K562 (cell line): Measurements from ENCODE around the gene DDR1. TPM values are rescaled to one million over a fixed set of nuclear protein-coding genes. Genes with fewer than 3 reads are reported as not detected.

ENCODE experiments used
- DIDO1 ChIP-seq: fragments of 450-650 bp; IDR thresholded peaks from 2 replicates; pipeline ENCODE4 v1.6.1; 2016; ENCODE audit warnings: low read depth, missing biosample characterization, missing genetic modification characterization
- HDAC8 ChIP-seq: fragments of 450-650 bp; IDR thresholded peaks from 2 replicates; pipeline ENCODE4 v1.6.1; 2016; ENCODE audit warnings: mild to moderate bottlenecking, missing genetic modification characterization, moderate library complexity, missing compliant biosample characterization
- HMGN3 ChIP-seq: IDR thresholded peaks from 2 replicates; pipeline ENCODE4 v1.6.1; 2011; ENCODE audit warnings: borderline replicate concordance, low read depth, mild to moderate bottlenecking, mixed read lengths, low read length; ENCODE audit not compliant: insufficient read length; ENCODE audit errors: extremely low read depth
- KAT2B ChIP-seq: IDR thresholded peaks from one replicate; pipeline ENCODE4 v1.6.1; 2012; ENCODE audit warnings: low read depth, mild to moderate bottlenecking, control low read depth, inconsistent platforms, low read length, moderate library complexity
- MBD2 ChIP-seq: sonication (generic); IDR thresholded peaks from 2 replicates; pipeline ENCODE4 v1.6.1; 2016; ENCODE audit warnings: low read depth, borderline replicate concordance
- NEUROD1 ChIP-seq: fragments of 150-350 bp; IDR thresholded peaks from 2 replicates; pipeline ENCODE4 v1.6.1; 2014; ENCODE audit warnings: borderline replicate concordance, low read length, low read depth; ENCODE audit not compliant: partially characterized antibody
- NR4A1 ChIP-seq, 2 experiments: fragments of 250-450 bp in 1 of 2; fragments of 450-650 bp in 1 of 2; sonication (Bioruptor Pico) in 1 of 2; IDR thresholded peaks; 2 replicates each; pipeline versions ENCODE4 v1.4.0 to v1.6.1; 2016 to 2020; ENCODE audit warnings: mild to moderate bottlenecking in 2 of 2, missing compliant biosample characterization in 1 of 2, missing genetic modification characterization in 1 of 2, moderate library complexity in 1 of 2
- PPARD ChIP-seq: fragments of 250-450 bp; sonication (Bioruptor Pico); IDR thresholded peaks from 2 replicates; pipeline ENCODE4 v1.8.0; 2022; ENCODE audit warnings: inconsistent platforms, mild to moderate bottlenecking, moderate library complexity
- SMAD3 ChIP-seq: fragments of 450-650 bp; formaldehyde crosslinking; conservative IDR thresholded peaks from 2 replicates; pipeline ENCODE4 v1.4.0; 2020; ENCODE audit warnings: mild to moderate bottlenecking
- ZNF316 ChIP-seq: fragments of 450-650 bp; IDR thresholded peaks from 2 replicates; pipeline ENCODE4 v1.6.1; 2016
- ZNF696 ChIP-seq: fragments of 250-450 bp; sonication (Bioruptor Pico); conservative IDR thresholded peaks from 2 replicates; pipeline ENCODE4 v1.4.0; 2020; ENCODE audit warnings: mild to moderate bottlenecking, moderate library complexity
- polyA plus RNA-seq, 8 experiments: library from polyadenylated mRNA; depleted of rRNA in 4 of 8; stranded (reverse) in 5 of 8; unstranded in 3 of 8; fragments of >200 nt; fragmentation: Nextera tagmentation in 2 of 8; fragmentation: Illumina TruSeq in 1 of 8; extraction: Ambion mirVana in 2 of 8; extraction: Trizol in 1 of 8; gene quantifications; 2 replicates each; pipeline versions ENCODE4 v1.2.1 to v1.2.3, GENCODE V29; 2011 to 2014; ENCODE audit warnings: inconsistent platforms in 1 of 8, missing spikeins in 1 of 8
- total RNA-seq, 7 experiments: library from RNA; depleted of rRNA in 6 of 7; stranded (reverse); fragments of >200 nt in 6 of 7; fragmentation: Illumina TruSeq in 2 of 7; extraction: Trizol in 2 of 7; gene quantifications; 2 replicates each; pipeline versions ENCODE4 v1.2.1 to v1.2.3, GENCODE V29; 2011 to 2021; ENCODE audit warnings: low replicate concordance in 1 of 7
- TF ChIP-seq, protein P1 (sequence below), 2 experiments: fragments of 200-800 bp in 1 of 2; sonication (Bioruptor generic) in 1 of 2; sonication (generic) in 1 of 2; formaldehyde crosslinking in 1 of 2; IDR thresholded peaks in 1 of 2; conservative IDR thresholded peaks in 1 of 2; 2 replicates each; pipeline versions ENCODE4 v1.5.0 to v1.6.1; 2016 to 2020; ENCODE audit warnings: missing compliant biosample characterization in 1 of 2, missing genetic modification characterization in 1 of 2, missing genetic modification reagents in 1 of 2
- TF ChIP-seq, protein P2 (sequence below), 2 experiments: fragments of 450-650 bp in 1 of 2; sonication (generic) in 1 of 2; formaldehyde crosslinking; conservative IDR thresholded peaks; 2 replicates each; pipeline versions ENCODE4 v1.4.0 to v1.8.1; 2020 to 2022; ENCODE audit warnings: mild to moderate bottlenecking in 1 of 2, missing genetic modification reagents in 1 of 2
- TF ChIP-seq, protein P3 (sequence below): sonication (generic); formaldehyde crosslinking; IDR thresholded peaks from 2 replicates; pipeline ENCODE4 v1.8.1; 2023; ENCODE audit warnings: missing genetic modification reagents, mild to moderate bottlenecking, borderline replicate concordance
- TF ChIP-seq, protein P4 (sequence below): fragments of 250-450 bp; sonication (Bioruptor Pico); IDR thresholded peaks from 2 replicates; pipeline ENCODE4 v1.4.0; 2020; ENCODE audit warnings: borderline replicate concordance
- TF ChIP-seq, protein P5 (sequence below): sonication (generic); formaldehyde crosslinking; IDR thresholded peaks from 2 replicates; pipeline ENCODE4 v1.5.0; 2020; ENCODE audit warnings: missing genetic modification reagents

DDR1 gene
- total and polyA plus RNA-seq, 9 of the 15 experiments (the other 6 are each of a cell fraction or from before 2014, with no cell fraction given): 1.4 to 44.6 (median 12.2) TPM

DNA sequence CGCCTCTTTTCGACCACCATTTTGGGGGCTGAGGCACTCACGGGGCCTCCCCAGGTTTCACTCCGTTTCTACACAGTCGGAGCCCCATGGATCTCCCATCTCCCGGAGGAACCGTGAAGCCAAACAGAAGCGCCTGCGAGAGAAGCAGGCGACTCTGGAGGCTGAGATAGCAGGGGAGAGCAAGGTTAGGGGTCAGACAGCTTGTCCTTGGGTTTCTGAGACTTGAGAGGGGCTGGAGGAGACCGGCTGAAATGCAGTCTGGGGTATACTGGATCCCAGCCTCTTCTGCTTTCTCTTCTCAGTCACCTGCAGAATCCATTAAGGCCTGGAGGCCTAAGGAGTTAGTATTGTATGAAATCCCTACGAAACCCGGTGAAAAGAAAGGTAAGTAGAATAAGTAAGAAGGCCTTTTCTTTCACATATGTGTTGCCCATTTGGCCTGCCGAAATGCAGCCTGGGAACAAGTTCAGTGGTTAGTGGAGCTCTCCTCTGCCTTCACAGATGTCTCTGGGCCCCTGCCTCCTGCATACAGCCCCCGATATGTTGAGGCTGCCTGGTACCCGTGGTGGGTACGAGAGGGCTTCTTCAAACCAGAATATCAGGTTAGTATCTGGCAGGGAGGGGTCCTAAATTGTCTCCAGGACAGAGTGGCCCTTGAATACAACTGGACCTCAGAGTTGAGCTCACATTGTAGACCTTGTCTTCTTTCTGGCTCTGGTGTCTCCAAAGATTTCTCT lies 30.7 kb downstream of the DDR1 start (continued):
- TF ChIP-seq, protein P1, sequence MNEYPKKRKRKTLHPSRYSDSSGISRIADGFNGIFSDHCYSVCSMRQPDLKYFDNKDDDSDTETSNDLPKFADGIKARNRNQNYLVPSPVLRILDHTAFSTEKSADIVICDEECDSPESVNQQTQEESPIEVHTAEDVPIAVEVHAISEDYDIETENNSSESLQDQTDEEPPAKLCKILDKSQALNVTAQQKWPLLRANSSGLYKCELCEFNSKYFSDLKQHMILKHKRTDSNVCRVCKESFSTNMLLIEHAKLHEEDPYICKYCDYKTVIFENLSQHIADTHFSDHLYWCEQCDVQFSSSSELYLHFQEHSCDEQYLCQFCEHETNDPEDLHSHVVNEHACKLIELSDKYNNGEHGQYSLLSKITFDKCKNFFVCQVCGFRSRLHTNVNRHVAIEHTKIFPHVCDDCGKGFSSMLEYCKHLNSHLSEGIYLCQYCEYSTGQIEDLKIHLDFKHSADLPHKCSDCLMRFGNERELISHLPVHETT (CRISPR knock-in tag; conservative IDR thresholded peaks at IDR 0.05 in 1 of 2, IDR thresholded peaks at IDR 0.05 in 1 of 2): 0 out of 4 replicates have a peak, but pooled peaks of 1 of the 2 experiments have one; percentile 11
- TF ChIP-seq SMAD3: no peak
- no peak for TF ChIP-seq DIDO1
- TF ChIP-seq ZNF696: no peak
- TF ChIP-seq, protein P2, sequence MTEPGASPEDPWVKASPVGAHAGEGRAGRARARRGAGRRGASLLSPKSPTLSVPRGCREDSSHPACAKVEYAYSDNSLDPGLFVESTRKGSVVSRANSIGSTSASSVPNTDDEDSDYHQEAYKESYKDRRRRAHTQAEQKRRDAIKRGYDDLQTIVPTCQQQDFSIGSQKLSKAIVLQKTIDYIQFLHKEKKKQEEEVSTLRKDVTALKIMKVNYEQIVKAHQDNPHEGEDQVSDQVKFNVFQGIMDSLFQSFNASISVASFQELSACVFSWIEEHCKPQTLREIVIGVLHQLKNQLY (CRISPR knock-in tag; conservative IDR thresholded peaks at IDR 0.05): no peak
- TF ChIP-seq, protein P3, sequence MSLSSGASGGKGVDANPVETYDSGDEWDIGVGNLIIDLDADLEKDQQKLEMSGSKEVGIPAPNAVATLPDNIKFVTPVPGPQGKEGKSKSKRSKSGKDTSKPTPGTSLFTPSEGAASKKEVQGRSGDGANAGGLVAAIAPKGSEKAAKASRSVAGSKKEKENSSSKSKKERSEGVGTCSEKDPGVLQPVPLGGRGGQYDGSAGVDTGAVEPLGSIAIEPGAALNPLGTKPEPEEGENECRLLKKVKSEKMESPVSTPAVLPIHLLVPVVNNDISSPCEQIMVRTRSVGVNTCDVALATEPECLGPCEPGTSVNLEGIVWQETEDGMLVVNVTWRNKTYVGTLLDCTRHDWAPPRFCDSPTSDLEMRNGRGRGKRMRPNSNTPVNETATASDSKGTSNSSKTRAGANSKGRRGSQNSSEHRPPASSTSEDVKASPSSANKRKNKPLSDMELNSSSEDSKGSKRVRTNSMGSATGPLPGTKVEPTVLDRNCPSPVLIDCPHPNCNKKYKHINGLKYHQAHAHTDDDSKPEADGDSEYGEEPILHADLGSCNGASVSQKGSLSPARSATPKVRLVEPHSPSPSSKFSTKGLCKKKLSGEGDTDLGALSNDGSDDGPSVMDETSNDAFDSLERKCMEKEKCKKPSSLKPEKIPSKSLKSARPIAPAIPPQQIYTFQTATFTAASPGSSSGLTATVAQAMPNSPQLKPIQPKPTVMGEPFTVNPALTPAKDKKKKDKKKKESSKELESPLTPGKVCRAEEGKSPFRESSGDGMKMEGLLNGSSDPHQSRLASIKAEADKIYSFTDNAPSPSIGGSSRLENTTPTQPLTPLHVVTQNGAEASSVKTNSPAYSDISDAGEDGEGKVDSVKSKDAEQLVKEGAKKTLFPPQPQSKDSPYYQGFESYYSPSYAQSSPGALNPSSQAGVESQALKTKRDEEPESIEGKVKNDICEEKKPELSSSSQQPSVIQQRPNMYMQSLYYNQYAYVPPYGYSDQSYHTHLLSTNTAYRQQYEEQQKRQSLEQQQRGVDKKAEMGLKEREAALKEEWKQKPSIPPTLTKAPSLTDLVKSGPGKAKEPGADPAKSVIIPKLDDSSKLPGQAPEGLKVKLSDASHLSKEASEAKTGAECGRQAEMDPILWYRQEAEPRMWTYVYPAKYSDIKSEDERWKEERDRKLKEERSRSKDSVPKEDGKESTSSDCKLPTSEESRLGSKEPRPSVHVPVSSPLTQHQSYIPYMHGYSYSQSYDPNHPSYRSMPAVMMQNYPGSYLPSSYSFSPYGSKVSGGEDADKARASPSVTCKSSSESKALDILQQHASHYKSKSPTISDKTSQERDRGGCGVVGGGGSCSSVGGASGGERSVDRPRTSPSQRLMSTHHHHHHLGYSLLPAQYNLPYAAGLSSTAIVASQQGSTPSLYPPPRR: 0 out of 2 replicates have a peak, but pooled peaks have one; percentile 53
- TF ChIP-seq NR4A1 (CRISPR knock-in tag; IDR thresholded peaks at IDR 0.05): no peak
- no peak for TF ChIP-seq NR4A1 (tag; IDR thresholded peaks at IDR 0.05)
- no peak for TF ChIP-seq KAT2B
- 0 out of 2 replicates have a peak, but pooled peaks have one; percentile 13 for TF ChIP-seq HDAC8 (tag)
- no peak for TF ChIP-seq HMGN3
- TF ChIP-seq PPARD (CRISPR knock-in tag): no peak
- no peak for TF ChIP-seq MBD2
- TF ChIP-seq, protein P4, sequence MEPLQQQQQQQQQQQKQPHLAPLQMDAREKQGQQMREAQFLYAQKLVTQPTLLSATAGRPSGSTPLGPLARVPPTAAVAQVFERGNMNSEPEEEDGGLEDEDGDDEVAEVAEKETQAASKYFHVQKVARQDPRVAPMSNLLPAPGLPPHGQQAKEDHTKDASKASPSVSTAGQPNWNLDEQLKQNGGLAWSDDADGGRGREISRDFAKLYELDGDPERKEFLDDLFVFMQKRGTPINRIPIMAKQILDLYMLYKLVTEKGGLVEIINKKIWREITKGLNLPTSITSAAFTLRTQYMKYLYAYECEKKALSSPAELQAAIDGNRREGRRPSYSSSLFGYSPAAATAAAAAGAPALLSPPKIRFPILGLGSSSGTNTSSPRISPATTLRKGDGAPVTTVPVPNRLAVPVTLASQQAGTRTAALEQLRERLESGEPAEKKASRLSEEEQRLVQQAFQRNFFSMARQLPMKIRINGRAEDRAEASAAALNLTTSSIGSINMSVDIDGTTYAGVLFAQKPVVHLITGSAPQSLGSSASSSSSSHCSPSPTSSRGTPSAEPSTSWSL (CRISPR knock-in tag): no peak
- TF ChIP-seq NEUROD1: peak; percentile 20
- TF ChIP-seq, protein P5, sequence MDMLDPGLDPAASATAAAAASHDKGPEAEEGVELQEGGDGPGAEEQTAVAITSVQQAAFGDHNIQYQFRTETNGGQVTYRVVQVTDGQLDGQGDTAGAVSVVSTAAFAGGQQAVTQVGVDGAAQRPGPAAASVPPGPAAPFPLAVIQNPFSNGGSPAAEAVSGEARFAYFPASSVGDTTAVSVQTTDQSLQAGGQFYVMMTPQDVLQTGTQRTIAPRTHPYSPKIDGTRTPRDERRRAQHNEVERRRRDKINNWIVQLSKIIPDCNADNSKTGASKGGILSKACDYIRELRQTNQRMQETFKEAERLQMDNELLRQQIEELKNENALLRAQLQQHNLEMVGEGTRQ (CRISPR knock-in tag): no peak
- TF ChIP-seq ZNF316: no peak
